Body of pancreas (tissue), 4 donors: Measurements from ENCODE around the gene ANXA9.

Experiments
- POLR2A ChIP-seq, 3 donors: fragments of 450-650 bp; IDR thresholded peaks; one replicate each; pipeline ENCODE4 v1.6.1; 2016; ENCODE audit warnings: antibody characterized with exemption in 3 of 3, mild to moderate bottlenecking in 2 of 3
- TF ChIP-seq, protein P1 (sequence below), 7 experiments: fragments of 450-650 bp in 4 of 7; fragments of 200-600 bp in 3 of 7; sonication (generic) in 3 of 7; IDR thresholded peaks; one replicate each; pipeline ENCODE4 v1.5.1; 2016 to 2019; ENCODE audit warnings: antibody characterized with exemption in 7 of 7

DNA sequence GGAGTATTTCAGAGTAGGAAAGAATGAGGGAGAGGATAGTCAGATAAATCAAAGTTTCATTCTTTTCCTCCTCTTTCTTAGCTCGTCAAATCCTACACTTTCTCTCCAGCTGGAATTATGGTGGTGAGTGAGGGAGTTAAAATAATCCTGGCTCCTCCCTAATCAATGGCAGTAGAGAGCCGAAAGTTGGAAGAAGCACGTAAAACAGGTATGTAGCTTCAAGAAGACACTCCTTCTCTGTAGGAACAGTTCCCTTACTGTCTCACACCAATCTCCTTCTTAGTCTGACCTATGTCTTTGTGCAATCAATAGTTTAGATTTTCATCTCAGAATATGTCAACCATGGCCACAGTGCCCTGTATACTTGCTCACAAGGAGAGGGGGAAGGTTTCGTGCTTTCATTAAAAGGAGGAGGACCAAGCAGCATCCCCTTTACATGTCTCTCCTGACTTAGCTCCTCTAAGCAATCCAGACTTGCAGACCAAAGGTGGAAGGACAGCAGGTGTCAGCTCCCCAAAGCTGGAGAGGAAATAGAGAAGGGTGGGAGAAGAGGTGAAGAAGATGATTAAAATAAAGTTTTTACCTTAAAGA is 23.7 kb downstream of the ANXA9 start:
- TF ChIP-seq POLR2A (IDR thresholded peaks at IDR 0.05), result no peak
- TF ChIP-seq, protein P1, sequence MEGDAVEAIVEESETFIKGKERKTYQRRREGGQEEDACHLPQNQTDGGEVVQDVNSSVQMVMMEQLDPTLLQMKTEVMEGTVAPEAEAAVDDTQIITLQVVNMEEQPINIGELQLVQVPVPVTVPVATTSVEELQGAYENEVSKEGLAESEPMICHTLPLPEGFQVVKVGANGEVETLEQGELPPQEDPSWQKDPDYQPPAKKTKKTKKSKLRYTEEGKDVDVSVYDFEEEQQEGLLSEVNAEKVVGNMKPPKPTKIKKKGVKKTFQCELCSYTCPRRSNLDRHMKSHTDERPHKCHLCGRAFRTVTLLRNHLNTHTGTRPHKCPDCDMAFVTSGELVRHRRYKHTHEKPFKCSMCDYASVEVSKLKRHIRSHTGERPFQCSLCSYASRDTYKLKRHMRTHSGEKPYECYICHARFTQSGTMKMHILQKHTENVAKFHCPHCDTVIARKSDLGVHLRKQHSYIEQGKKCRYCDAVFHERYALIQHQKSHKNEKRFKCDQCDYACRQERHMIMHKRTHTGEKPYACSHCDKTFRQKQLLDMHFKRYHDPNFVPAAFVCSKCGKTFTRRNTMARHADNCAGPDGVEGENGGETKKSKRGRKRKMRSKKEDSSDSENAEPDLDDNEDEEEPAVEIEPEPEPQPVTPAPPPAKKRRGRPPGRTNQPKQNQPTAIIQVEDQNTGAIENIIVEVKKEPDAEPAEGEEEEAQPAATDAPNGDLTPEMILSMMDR (IDR thresholded peaks at IDR 0.05), result no peak
